Endothelial cell of umbilical vein (primary cell): Measurements from ENCODE around the gene ZNF648. TPM values are rescaled to one million over a fixed set of nuclear protein-coding genes. Genes with fewer than 3 reads are reported as not detected.

Source experiments
- BruUV-seq: library from RNA; stranded (reverse); fragments of 400-500 nt; replicated peaks from 2 replicates; lab custom pipeline; 2021; lab: Mats Ljungman, UMichigan
- CTCF ChIA-PET: fragments of 300-600, 350-600 bp; sonication (Branson Sonifier 250); formaldehyde crosslinking; loops from one replicate; lab custom pipeline; 2021; ENCODE audit warnings: antibody characterized with exemption, inconsistent platforms; lab: Charles Lee
- POLR2A ChIA-PET: fragments of 300-600, 350-600 bp; sonication (Branson Sonifier 250); formaldehyde crosslinking; loops from one replicate; lab custom pipeline; 2021; ENCODE audit warnings: antibody characterized with exemption, inconsistent platforms; lab: Charles Lee
- DNase-seq: peaks from one replicate; pipeline ENCODE4 v3.0.0-alpha.2; 2011; ENCODE audit warnings: low read depth, low spot score
- FAIRE-seq: peaks from 2 replicates; lab custom pipeline; 2011; peaks lifted over from hg19 to GRCh38; lab: Jason Lieb, UNC
- H2AFZ ChIP-seq: 2 replicates; pipeline ENCODE4 v1.6.0; 2012; ENCODE audit warnings: low read depth, low read length, control low read depth, inconsistent platforms
- H3K27ac ChIP-seq: 2 replicates; pipeline ENCODE4 v1.5.1; 2011; ENCODE audit warnings: low read depth, mild to moderate bottlenecking, control low read depth, low read length, moderate library complexity; ENCODE audit not compliant: insufficient read depth
- H3K27me3 ChIP-seq, 2 experiments: 2 replicates each; pipeline versions ENCODE4 v1.6.0 to v1.6.1; 2011; ENCODE audit warnings: low read length in 2 of 2, mixed read lengths in 1 of 2; ENCODE audit not compliant: control insufficient read depth in 2 of 2, insufficient read depth in 2 of 2
- H3K36me3 ChIP-seq, 2 experiments: 2 replicates in 1 of 2; 3 replicates in 1 of 2; pipeline ENCODE4 v1.5.1; 2011; ENCODE audit warnings: low read length in 2 of 2, mild to moderate bottlenecking in 1 of 2, moderate library complexity in 1 of 2; ENCODE audit not compliant: control insufficient read depth in 2 of 2, insufficient read depth in 2 of 2; ENCODE audit errors: extremely low read depth in 1 of 2
- H3K4me1 ChIP-seq: 3 replicates; pipeline ENCODE4 v1.5.1; 2011; ENCODE audit warnings: mild to moderate bottlenecking, low read length; ENCODE audit not compliant: control insufficient read depth, insufficient read depth; ENCODE audit errors: extremely low read depth
- H3K4me2 ChIP-seq: 2 replicates; pipeline ENCODE4 v1.6.1; 2011; ENCODE audit warnings: low read length, control low read depth, mixed read lengths; ENCODE audit not compliant: insufficient read depth
- H3K4me3 ChIP-seq, 3 experiments: fragments of 200-600 bp in 1 of 3; sonication (generic), shearing (Covaris generic) in 1 of 3; replicated peaks in 1 of 3; 2 replicates each; pipeline ENCODE4 v1.5.1; 2011 to 2016; ENCODE audit warnings: control low read depth in 3 of 3, low read length in 3 of 3, mild to moderate bottlenecking in 2 of 3, inconsistent platforms in 1 of 3, low read depth in 1 of 3, moderate library complexity in 1 of 3; ENCODE audit not compliant: insufficient read depth in 1 of 3
- H3K79me2 ChIP-seq: 2 replicates; pipeline ENCODE4 v1.6.0; 2012; ENCODE audit warnings: low read length, inconsistent platforms; ENCODE audit not compliant: control insufficient read depth, insufficient read depth
- H3K9ac ChIP-seq: replicated peaks from 2 replicates; pipeline ENCODE3; 2011; ENCODE audit warnings: low read length, control low read depth; ENCODE audit not compliant: insufficient read depth; ENCODE audit errors: extremely low read depth
- H3K9me1 ChIP-seq: replicated peaks from 3 replicates; pipeline ENCODE4 v1.6.0; 2011; ENCODE audit warnings: mild to moderate bottlenecking, low read length; ENCODE audit not compliant: control insufficient read depth, insufficient read depth; ENCODE audit errors: extremely low read depth
- H3K9me3 ChIP-seq: replicated peaks from 2 replicates; pipeline ENCODE4 v1.5.1; 2012; ENCODE audit warnings: low read length, inconsistent platforms; ENCODE audit not compliant: control insufficient read depth, insufficient read depth
- H4K20me1 ChIP-seq: replicated peaks from 2 replicates; pipeline ENCODE3; 2011; ENCODE audit warnings: mild to moderate bottlenecking, low read length; ENCODE audit not compliant: control insufficient read depth, insufficient read depth; ENCODE audit errors: extremely low read depth
- CTCF ChIP-seq, 2 donors: IDR thresholded peaks; 1 replicate in 1 of 2; 2 replicates in 1 of 2; pipeline ENCODE4 v1.5.1; 2011; ENCODE audit warnings: low read length in 2 of 2, mild to moderate bottlenecking in 2 of 2, moderate library complexity in 2 of 2, control low read depth in 1 of 2, inconsistent platforms in 1 of 2, low read depth in 1 of 2; ENCODE audit not compliant: insufficient read depth in 1 of 2; ENCODE audit errors: extremely low read depth in 1 of 2
- EZH2 ChIP-seq: IDR thresholded peaks from 2 replicates; pipeline ENCODE4 v1.6.1; 2012; ENCODE audit warnings: borderline replicate concordance, low read depth, mild to moderate bottlenecking, moderate library complexity, low read length, inconsistent platforms; ENCODE audit not compliant: severe bottlenecking
- FOS ChIP-seq: IDR thresholded peaks from 2 replicates; pipeline ENCODE4 v1.6.1; 2011; ENCODE audit warnings: mild to moderate bottlenecking, low read length, moderate library complexity, borderline replicate concordance; ENCODE audit not compliant: insufficient read depth
- GATA2 ChIP-seq: IDR thresholded peaks from 2 replicates; pipeline ENCODE4 v1.7.0; 2011; ENCODE audit warnings: low read depth, mild to moderate bottlenecking, moderate library complexity, mixed read lengths, low read length; ENCODE audit not compliant: insufficient read length, insufficient read depth
- JUN ChIP-seq: IDR thresholded peaks from 2 replicates; pipeline ENCODE4 v1.6.1; 2011; ENCODE audit warnings: borderline replicate concordance, low read depth; ENCODE audit not compliant: insufficient read length, insufficient read depth
- MAX ChIP-seq: IDR thresholded peaks from 2 replicates; pipeline ENCODE4 v1.6.1; 2011; ENCODE audit not compliant: insufficient read depth, insufficient read length
- MYC ChIP-seq: IDR thresholded peaks from one replicate; pipeline ENCODE4 v1.6.1; 2011; ENCODE audit warnings: mild to moderate bottlenecking, low read depth, low read length
- POLR2A ChIP-seq: IDR thresholded peaks from 2 replicates; pipeline ENCODE4 v1.6.1; 2012; ENCODE audit warnings: low read depth, mild to moderate bottlenecking, control low read depth, low read length
- POLR2AphosphoS5 ChIP-seq: IDR thresholded peaks from 2 replicates; pipeline ENCODE4 v1.6.1; 2012; ENCODE audit warnings: low read depth, mild to moderate bottlenecking, control low read depth, low read length, moderate library complexity; ENCODE audit not compliant: insufficient read depth
- dilution Hi-C: fragments of 300-500 bp; cut with MboI; formaldehyde crosslinking; loops from one replicate; pipeline ENCODE4 v1.15.0; 2019; ENCODE audit warnings: low sequenced_read_pairs; ENCODE audit not compliant: extremely low pct_ligation_motif_present
- intact Hi-C: fragments of 100-400 bp; cut with micrococcal nuclease; formaldehyde crosslinking; loops from one replicate; pipeline ENCODE4 v1.10.0; 2022
- polyA plus RNA-seq, 4 experiments: library from polyadenylated mRNA; depleted of rRNA in 3 of 4; stranded (reverse) in 3 of 4; unstranded in 1 of 4; fragments of >200 nt; gene quantifications; 2 replicates each; pipeline versions ENCODE4 v1.2.1 to v1.2.3, GENCODE V29; 2011 to 2012; ENCODE audit warnings: missing spikeins in 1 of 4
- total RNA-seq: library from RNA; stranded (reverse); gene quantifications from 2 replicates; pipeline ENCODE4 v1.2.3, GENCODE V29; 2021

The ZNF648 gene
- total and polyA plus RNA-seq, 2 donors (not counting 3 experiments of a cell fraction or from before 2014, with no cell fraction given) = not detected

- FAIRE-seq = no peak
- ChIA-PET CTCF (interaction anchor here (0.8 kb wide), 1 partner anchor 19 kb away, joined by 6 read pairs; no protein-coding TSS in a partner anchor), POLR2A (no interaction called here)
- H3K4me1 ChIP-seq = no peaks in the 10 kb centered on the region
- H3K9me3 ChIP-seq = no peaks in the 10 kb centered on the region
- H3K79me2 ChIP-seq = no peaks in the 10 kb centered on the region
- no peak overlapping the region for H2AFZ ChIP-seq
- no peak overlapping the region for H3K4me2 ChIP-seq
- no peak for TF ChIP-seq JUN
- TF ChIP-seq POLR2A = no peak
- TF ChIP-seq EZH2 = no peak
- TF ChIP-seq MYC = no peak
- no peak for TF ChIP-seq FOS
- TF ChIP-seq CTCF (IDR thresholded peaks at IDR 0.05; ENCODE audit: extremely low read depth in 1 of 2, insufficient read depth in 1 of 2, low read depth in 1 of 2, low read length in 2 of 2) = no peak
- no peak for TF ChIP-seq MAX
- TF ChIP-seq POLR2AphosphoS5 = no peak
- no peak for TF ChIP-seq GATA2
- H3K27ac ChIP-seq = no peak overlapping the region
- intact Hi-C loops = no loop called here
- H3K9ac ChIP-seq = no peak overlapping the region
- dilution Hi-C loops = no loop called here
- no peaks in the 10 kb centered on the region for H3K9me1 ChIP-seq
- H3K36me3 ChIP-seq = no peaks in the 10 kb centered on the region
- DNase-seq = no peak
- H4K20me1 ChIP-seq = no peaks in the 10 kb centered on the region
- BruUV-seq = no TSS peak
- no peaks in the 10 kb centered on the region for H3K27me3 ChIP-seq
- H3K4me3 ChIP-seq = no peak overlapping the region
Measured at GRCh38 chr1:182062223-182062622, 711 bp upstream of the ZNF648 start.
